Tibial nerve (tissue), 4 donors: ENCODE results near the gene GRM7. TPM values are rescaled to one million over a fixed set of nuclear protein-coding genes. Genes with fewer than 3 reads are reported as not detected.
A peak's percentile ranks its signal among the peaks of the same experiment; 100 is the strongest.

Source experiments
- DNase-seq, 2 donors: peaks; one replicate each; pipeline ENCODE4 v3.0.0-alpha.2; 2019; ENCODE audit warnings: low spot score in 2 of 2
- H3K27ac ChIP-seq, 4 donors: fragments of 200-600 bp; sonication (generic) in 3 of 4; one replicate each; pipeline ENCODE4 v1.5.1; 2017 to 2019; ENCODE audit warnings: mild to moderate bottlenecking in 1 of 4
- H3K27me3 ChIP-seq, 2 donors: fragments of 200-600 bp; sonication (generic) in 1 of 2; one replicate each; pipeline versions ENCODE4 v1.5.1 to v1.6.0; 2017 to 2019
- H3K36me3 ChIP-seq, 3 donors: fragments of 200-600 bp; sonication (generic); one replicate each; pipeline ENCODE4 v1.5.1; 2018 to 2019
- H3K4me1 ChIP-seq, 4 donors: fragments of 200-600 bp; sonication (generic) in 3 of 4; one replicate each; pipeline ENCODE4 v1.5.1; 2017 to 2019
- H3K4me3 ChIP-seq, 4 donors: fragments of 200-600 bp; sonication (generic) in 3 of 4; one replicate each; pipeline ENCODE4 v1.5.1; 2017 to 2019; ENCODE audit warnings: mild to moderate bottlenecking in 1 of 4, moderate library complexity in 1 of 4
- H3K9me3 ChIP-seq, 4 donors: fragments of 200-600 bp; sonication (generic) in 3 of 4; one replicate each; pipeline ENCODE4 v1.5.1; 2017 to 2019
- CTCF ChIP-seq, 5 experiments: fragments of 200-600 bp in 3 of 5; fragments of 450-650 bp in 2 of 5; sonication (generic) in 3 of 5; IDR thresholded peaks; one replicate each; pipeline ENCODE4 v1.5.1; 2016 to 2019; ENCODE audit warnings: antibody characterized with exemption in 5 of 5, mild to moderate bottlenecking in 3 of 5, moderate library complexity in 2 of 5
- EP300 ChIP-seq, 2 donors: sonication (generic); formaldehyde crosslinking; IDR thresholded peaks; one replicate each; pipeline ENCODE4 v1.6.1; 2017; ENCODE audit warnings: antibody characterized with exemption in 2 of 2, mild to moderate bottlenecking in 1 of 2
- POLR2A ChIP-seq, 2 donors: fragments of 450-650 bp; IDR thresholded peaks; one replicate each; pipeline ENCODE4 v1.6.1; 2017; ENCODE audit warnings: antibody characterized with exemption in 2 of 2, mild to moderate bottlenecking in 2 of 2, moderate library complexity in 2 of 2
- WGBS, 2 donors: methylation state at CpG; one replicate each; pipeline ENCODE4 v1.1.5; 2018; 5-methylcytosine and 5-hydroxymethylcytosine counted together
- total RNA-seq, 4 donors: library from RNA; depleted of rRNA; stranded (reverse); fragments of >200 nt; gene quantifications; one replicate each; pipeline ENCODE4 v1.1.0, GENCODE V29; 2016

Gene GRM7
- total RNA-seq, 4 donors from 2014 or later, result 0.22 to 0.84 TPM; not detected in 2

- Histone ChIP-seq H3K36me3 (no peaks in the 10 kb centered on the region), H3K27ac (no peak overlapping the region), H3K27me3 (no peaks in the 10 kb centered on the region), H3K9me3 (no peaks in the 10 kb centered on the region), H3K4me1 (no peaks in the 10 kb centered on the region), H3K4me3 (no peak overlapping the region)
- no peak for DNase-seq
- TF ChIP-seq POLR2A (IDR thresholded peaks at IDR 0.05) (no peak), EP300 (IDR thresholded peaks at IDR 0.05) (no peak), CTCF (IDR thresholded peaks at IDR 0.05) (no peak)
- WGBS, 2 donors, result 82 to 83% methylated on average over 2 of the region's 2 CpGs
These were observed 6.7 kb upstream of the GRM7 start for GRCh38 chr3:6854184-6854583.

- H3K4me3 ChIP-seq, result no peak overlapping the region
- peaks cover 0 to 29% of the 10 kb centered on the region in 2 donors for H3K27me3 ChIP-seq
- TF ChIP-seq POLR2A (IDR thresholded peaks at IDR 0.05) (no peak), CTCF (IDR thresholded peaks at IDR 0.05) (no peak), EP300 (IDR thresholded peaks at IDR 0.05) (no peak)
- no peaks in the 10 kb centered on the region for H3K36me3 ChIP-seq
- H3K9me3 ChIP-seq, result no peaks in the 10 kb centered on the region
- WGBS, 2 donors, result 69 to 72% methylated on average over 5 of the region's 5 CpGs
- peaks cover 0 to 22% (median 0%) of the 10 kb centered on the region in 4 donors for H3K4me1 ChIP-seq
- no peak overlapping the region for H3K27ac ChIP-seq
- DNase-seq, result no peak
These were observed 3.4 kb upstream of the GRM7 start for GRCh38 chr3:6857510-6857909.

- TF ChIP-seq EP300 (IDR thresholded peaks at IDR 0.05) (no peak), POLR2A (IDR thresholded peaks at IDR 0.05) (no peak), CTCF (IDR thresholded peaks at IDR 0.05) (no peak)
- peaks cover 0 to 26% (median 0%) of the 10 kb centered on the region in 4 donors for H3K4me1 ChIP-seq
- H3K36me3 ChIP-seq, result no peaks in the 10 kb centered on the region
- WGBS, 2 donors, result 5 to 7% methylated on average over 23 to 28 of the region's 28 CpGs
- H3K9me3 ChIP-seq, result no peaks in the 10 kb centered on the region
- no peak overlapping the region for H3K27ac ChIP-seq
- peaks cover 0 to 57% of the 10 kb centered on the region in 2 donors for H3K27me3 ChIP-seq
- DNase-seq, result no peak
- H3K4me3 ChIP-seq, result peak overlapping the region in 1 of 4 donors; percentile 43
These were observed 564 bp upstream of the GRM7 start for GRCh38 chr3:6860149-6860953.

GRCh38 chr3:6861625-6862000, 698 bp downstream of the GRM7 start:
- TF ChIP-seq EP300 (IDR thresholded peaks at IDR 0.05) (no peak), POLR2A (IDR thresholded peaks at IDR 0.05) (no peak), CTCF (IDR thresholded peaks at IDR 0.05) (no peak)
- no peak for DNase-seq
- H3K27ac ChIP-seq, result no peak overlapping the region
- H3K4me3 ChIP-seq, result peak overlapping the region in 1 of 4 donors; percentile 43
- H3K27me3 ChIP-seq, result peaks cover 0 to 57% of the 10 kb centered on the region in 2 donors
- peaks cover 0 to 26% (median 0%) of the 10 kb centered on the region in 4 donors for H3K4me1 ChIP-seq
- no peaks in the 10 kb centered on the region for H3K9me3 ChIP-seq
- no peaks in the 10 kb centered on the region for H3K36me3 ChIP-seq
- WGBS, 2 donors, result 1 to 2% methylated on average over 18 to 29 of the region's 30 CpGs
